ENCODE results near the gene HHAT.

The HHAT gene

GRCh38 chr1:210723646-210724045, 394.9 kb downstream of the HHAT start:
- TF ChIP-seq ZFX (IDR thresholded peaks at IDR 0.05; ENCODE audit: borderline replicate concordance), result no peak
- TF ChIP-seq CTCF (IDR thresholded peaks at IDR 0.05), result no peak
- H3K27ac ChIP-seq, result no peak overlapping the region

- TF ChIP-seq CTCF (IDR thresholded peaks at IDR 0.05) (no peak), ZFX (IDR thresholded peaks at IDR 0.05; ENCODE audit: borderline replicate concordance) (no peak)
- H3K27ac ChIP-seq, result no peak overlapping the region
Measured at GRCh38 chr1:210724768-210725167, 396.1 kb downstream of the HHAT start.

Data from 22Rv1 (cell line).